HepG2 (cell line): ENCODE measurements around the gene ANKLE1. TPM values are rescaled to one million over a fixed set of nuclear protein-coding genes. Genes with fewer than 3 reads are reported as not detected.

ENCODE experiments used
- ARID5B ChIP-seq: IDR thresholded peaks from 2 replicates; pipeline ENCODE4 v1.4.0; 2020; ENCODE audit warnings: mild to moderate bottlenecking, missing genetic modification reagents
- KDM4B ChIP-seq: sonication (generic); formaldehyde crosslinking; IDR thresholded peaks from 2 replicates; pipeline ENCODE4 v1.4.0; 2020; ENCODE audit warnings: missing genetic modification reagents
- MBNL3 ChIP-seq: fragments of 250-450 bp; sonication (Bioruptor Pico); conservative IDR thresholded peaks from 2 replicates; pipeline ENCODE4 v1.8.0; 2022; ENCODE audit warnings: mild to moderate bottlenecking, inconsistent platforms
- NCOA2 ChIP-seq: sonication (generic); formaldehyde crosslinking; IDR thresholded peaks from 2 replicates; pipeline ENCODE4 v1.8.0; 2022; ENCODE audit warnings: inconsistent platforms
- PCBP2 ChIP-seq: fragments of 200-400 bp; formaldehyde crosslinking; optimal IDR thresholded peaks from 2 replicates; pipeline ENCODE3; 2018; ENCODE audit warnings: low read length, low read depth; ENCODE audit not compliant: poor library complexity, severe bottlenecking
- POLR2A ChIP-seq, 2 experiments: IDR thresholded peaks; 2 replicates each; pipeline ENCODE4 v1.6.1; 2011; ENCODE audit warnings: low read depth in 2 of 2, low read length in 2 of 2, mild to moderate bottlenecking in 1 of 2, moderate library complexity in 1 of 2; ENCODE audit not compliant: insufficient read depth in 1 of 2
- REL ChIP-seq: sonication (generic); formaldehyde crosslinking; conservative IDR thresholded peaks from 2 replicates; pipeline ENCODE4 v1.8.0; 2022; ENCODE audit warnings: mild to moderate bottlenecking, missing genetic modification reagents, moderate library complexity
- SALL1 ChIP-seq: sonication (generic); formaldehyde crosslinking; IDR thresholded peaks from 2 replicates; pipeline ENCODE4 v1.8.0; 2022; ENCODE audit warnings: mild to moderate bottlenecking, missing genetic modification reagents
- SOX13 ChIP-seq, 3 experiments: fragments of 450-650 bp in 1 of 3; sonication (generic) in 1 of 3; formaldehyde crosslinking in 1 of 3; IDR thresholded peaks in 2 of 3; conservative IDR thresholded peaks in 1 of 3; 2 replicates each; pipeline versions ENCODE4 v1.5.0 to v1.6.1; 2016 to 2020; ENCODE audit warnings: antibody characterized with exemption in 1 of 3, mild to moderate bottlenecking in 1 of 3, missing compliant biosample characterization in 1 of 3, missing genetic modification reagents in 1 of 3, moderate library complexity in 1 of 3
- SOX5 ChIP-seq: IDR thresholded peaks from 2 replicates; pipeline ENCODE4 v1.6.1; 2016; ENCODE audit warnings: borderline replicate concordance
- SOX6 ChIP-seq, 2 experiments: fragments of 450-650 bp in 1 of 2; sonication (generic) in 1 of 2; formaldehyde crosslinking in 1 of 2; IDR thresholded peaks; 2 replicates each; pipeline versions ENCODE4 v1.4.0 to v1.6.1; 2017 to 2020; ENCODE audit warnings: antibody characterized with exemption in 1 of 2, mild to moderate bottlenecking in 1 of 2, missing genetic modification reagents in 1 of 2
- ZFY ChIP-seq: sonication (generic); formaldehyde crosslinking; IDR thresholded peaks from 2 replicates; pipeline ENCODE4 v1.4.0; 2020; ENCODE audit warnings: missing genetic modification reagents
- ZNF20 ChIP-seq: sonication (generic); formaldehyde crosslinking; IDR thresholded peaks from 2 replicates; pipeline ENCODE4 v1.4.0; 2020; ENCODE audit warnings: mild to moderate bottlenecking, moderate library complexity, missing genetic modification reagents
- ZNF350 ChIP-seq: sonication (generic); formaldehyde crosslinking; IDR thresholded peaks from 2 replicates; pipeline ENCODE4 v1.4.0; 2020; ENCODE audit warnings: mild to moderate bottlenecking, low read depth, missing genetic modification reagents, borderline replicate concordance
- ZNF558 ChIP-seq: sonication (generic); formaldehyde crosslinking; IDR thresholded peaks from 2 replicates; pipeline ENCODE4 v1.9.0; 2022; ENCODE audit warnings: mild to moderate bottlenecking, missing genetic modification reagents, borderline replicate concordance
- ZNF687 ChIP-seq: sonication (generic); formaldehyde crosslinking; IDR thresholded peaks from 2 replicates; pipeline ENCODE4 v1.5.1; 2020; ENCODE audit warnings: mild to moderate bottlenecking, missing genetic modification reagents, moderate library complexity
- ZNF746 ChIP-seq: sonication (generic); formaldehyde crosslinking; IDR thresholded peaks from 2 replicates; pipeline ENCODE4 v1.8.0; 2022; ENCODE audit warnings: mild to moderate bottlenecking, missing genetic modification reagents
- polyA plus RNA-seq, 8 experiments: library from polyadenylated mRNA; depleted of rRNA in 3 of 8; stranded (reverse) in 7 of 8; unstranded in 1 of 8; fragments of >200 nt; fragmentation: Illumina TruSeq in 4 of 8; extraction: Trizol in 4 of 8; gene quantifications; 2 replicates each; pipeline versions ENCODE4 v1.2.1 to v1.2.3, GENCODE V29; 2011 to 2016; ENCODE audit warnings: low read depth in 4 of 8, missing spikeins in 1 of 8, mixed read lengths in 1 of 8; ENCODE audit not compliant: insufficient read depth in 1 of 8
- total RNA-seq, 5 experiments: library from RNA; depleted of rRNA; stranded (reverse); fragments of >200 nt; fragmentation: Illumina TruSeq; extraction: Trizol; gene quantifications; 2 replicates each; pipeline ENCODE4 v1.2.3, GENCODE V29; 2016; ENCODE audit warnings: low read depth in 1 of 5
- TF ChIP-seq, protein P1 (sequence below): sonication (generic); formaldehyde crosslinking; IDR thresholded peaks from 2 replicates; pipeline ENCODE4 v1.9.0; 2022; ENCODE audit warnings: low read depth, missing genetic modification reagents

Gene ANKLE1
- total and polyA plus RNA-seq, 2 of the 13 experiments (the other 11 are each of a cell fraction or from before 2014, with no cell fraction given), result 0.69 to 1.5 TPM

GRCh38 chr19:17240062-17240752 is 41.5 kb upstream of the ANKLE1 start (continued):
- TF ChIP-seq SALL1 (peak; percentile 52), ZNF746 (CRISPR knock-in tag) (peak; percentile 64; the same call in 1 of the 2 replicates), ZFY (CRISPR knock-in tag) (peak; percentile 56), ZNF687 (CRISPR knock-in tag) (peak; percentile 94), SOX5 (CRISPR knock-in tag) (peak; percentile 37; the same call in 1 of the 2 replicates), MBNL3 (CRISPR knock-in tag) (no peak), ZNF558 (0 out of 2 replicates have a peak, but pooled peaks have one; percentile 71), NCOA2 (peak; percentile 43; the same call in 1 of the 2 replicates), SOX6 (IDR thresholded peaks at IDR 0.05) (no peak), SOX6 (CRISPR knock-in tag; IDR thresholded peaks at IDR 0.05) (peak; percentile 63; the same call in 1 of the 2 replicates), KDM4B (peak; percentile 45; the same call in 1 of the 2 replicates), REL (CRISPR knock-in tag) (no peak), ARID5B (CRISPR knock-in tag) (peak; percentile 43; the same call in 1 of the 2 replicates), SOX13 (IDR thresholded peaks at IDR 0.05) (no peak), SOX13 (CRISPR knock-in tag; conservative IDR thresholded peaks at IDR 0.05 in 1 of 2, IDR thresholded peaks at IDR 0.05 in 1 of 2) (peak in 1 of 2 experiments; percentile 53; a peak in 2 of 4 replicates), ZNF350 (0 out of 2 replicates have a peak, but pooled peaks have one; percentile 58), ZNF20 (no peak), POLR2A (IDR thresholded peaks at IDR 0.05; ENCODE audit: insufficient read depth in 1 of 2, low read depth in 2 of 2, low read length in 2 of 2) (peak in 1 of 2 experiments; percentile 27; a peak in 1 of 4 replicates), PCBP2 (peak; percentile 17)
- TF ChIP-seq, protein P1, sequence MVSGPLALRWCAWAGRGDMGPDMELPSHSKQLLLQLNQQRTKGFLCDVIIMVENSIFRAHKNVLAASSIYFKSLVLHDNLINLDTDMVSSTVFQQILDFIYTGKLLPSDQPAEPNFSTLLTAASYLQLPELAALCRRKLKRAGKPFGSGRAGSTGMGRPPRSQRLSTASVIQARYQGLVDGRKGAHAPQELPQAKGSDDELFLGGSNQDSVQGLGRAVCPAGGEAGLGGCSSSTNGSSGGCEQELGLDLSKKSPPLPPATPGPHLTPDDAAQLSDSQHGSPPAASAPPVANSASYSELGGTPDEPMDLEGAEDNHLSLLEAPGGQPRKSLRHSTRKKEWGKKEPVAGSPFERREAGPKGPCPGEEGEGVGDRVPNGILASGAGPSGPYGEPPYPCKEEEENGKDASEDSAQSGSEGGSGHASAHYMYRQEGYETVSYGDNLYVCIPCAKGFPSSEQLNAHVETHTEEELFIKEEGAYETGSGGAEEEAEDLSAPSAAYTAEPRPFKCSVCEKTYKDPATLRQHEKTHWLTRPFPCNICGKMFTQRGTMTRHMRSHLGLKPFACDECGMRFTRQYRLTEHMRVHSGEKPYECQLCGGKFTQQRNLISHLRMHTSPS (CRISPR knock-in tag), result peak; percentile 14
